IgD-negative memory B cell (primary cell): Measurements from ENCODE around the gene LGALS3. TPM values are rescaled to one million over a fixed set of nuclear protein-coding genes. Genes with fewer than 3 reads are reported as not detected.
A peak's percentile ranks its signal among the peaks of the same experiment; 100 is the strongest.
"Not testable (repeated sequence)": the region's sequence is repeated elsewhere in the genome, so short reads cannot be mapped to it uniquely, and the experiment has no call there.

ENCODE experiments used
- H3K27ac Mint-ChIP-seq, 3 donors: one replicate each; pipeline ENCODE4 v1.8.0; 2020 to 2022; ENCODE audit warnings: mild to moderate bottlenecking in 3 of 3, mixed read lengths in 3 of 3, moderate library complexity in 1 of 3
- H3K27me3 Mint-ChIP-seq: one replicate; pipeline ENCODE4 v1.8.0; 2021; ENCODE audit warnings: mixed read lengths
- H3K36me3 Mint-ChIP-seq: one replicate; pipeline ENCODE4 v1.8.0; 2020; ENCODE audit warnings: mild to moderate bottlenecking, mixed read lengths
- H3K4me1 Mint-ChIP-seq, 3 donors: one replicate each; pipeline ENCODE4 v1.8.0; 2020 to 2022; ENCODE audit warnings: mixed read lengths in 3 of 3, mild to moderate bottlenecking in 1 of 3
- H3K4me3 Mint-ChIP-seq, 4 donors: one replicate each; pipeline ENCODE4 v1.8.0; 2020 to 2022; ENCODE audit warnings: mild to moderate bottlenecking in 4 of 4, mixed read lengths in 4 of 4, moderate library complexity in 3 of 4
- H3K9me3 Mint-ChIP-seq, 3 donors: one replicate each; pipeline ENCODE4 v1.8.0; 2020 to 2021; ENCODE audit warnings: mixed read lengths in 3 of 3, mild to moderate bottlenecking in 1 of 3
- polyA plus RNA-seq: library from polyadenylated mRNA; unstranded; fragments of 300-500 nt; fragmentation: Illumina TruSeq; gene quantifications from one replicate; pipeline ENCODE4 v1.2.3, GENCODE V29; 2021

LGALS3 gene
- polyA plus RNA-seq, result 7.6 TPM

DNA sequence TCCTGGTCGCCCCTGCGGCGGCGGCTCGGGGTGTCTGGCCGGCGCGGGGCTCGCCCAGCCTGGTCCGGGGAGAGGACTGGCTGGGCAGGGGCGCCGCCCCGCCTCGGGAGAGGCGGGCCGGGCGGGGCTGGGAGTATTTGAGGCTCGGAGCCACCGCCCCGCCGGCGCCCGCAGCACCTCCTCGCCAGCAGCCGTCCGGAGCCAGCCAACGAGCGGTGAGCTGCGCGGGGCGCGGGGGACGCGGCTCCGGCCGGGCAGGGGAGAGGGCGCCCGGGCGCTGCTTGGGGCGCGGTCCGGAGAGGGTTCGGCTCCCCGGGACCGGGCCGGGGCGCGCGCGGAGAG is at the start of gene LGALS3:
LGALS3 (plus strand) TSS at position 167 of the 342 bp plus-strand sequence. CDS start 8,122 bp downstream, outside the sequence.
- Mint-ChIP-seq H3K27me3 (peaks cover 6% of the 10 kb centered on the region), H3K9me3 (no peaks in the 10 kb centered on the region), H3K4me3 (peak within 1 kb of the TSS; percentile 82 to 94 (median 86)), H3K36me3 (no peaks in the 10 kb centered on the region), H3K4me1 (peaks cover 0 to 11% (median 9%) of the 10 kb centered on the region in 3 donors), H3K27ac (no peak within 1 kb of the TSS)

DNA sequence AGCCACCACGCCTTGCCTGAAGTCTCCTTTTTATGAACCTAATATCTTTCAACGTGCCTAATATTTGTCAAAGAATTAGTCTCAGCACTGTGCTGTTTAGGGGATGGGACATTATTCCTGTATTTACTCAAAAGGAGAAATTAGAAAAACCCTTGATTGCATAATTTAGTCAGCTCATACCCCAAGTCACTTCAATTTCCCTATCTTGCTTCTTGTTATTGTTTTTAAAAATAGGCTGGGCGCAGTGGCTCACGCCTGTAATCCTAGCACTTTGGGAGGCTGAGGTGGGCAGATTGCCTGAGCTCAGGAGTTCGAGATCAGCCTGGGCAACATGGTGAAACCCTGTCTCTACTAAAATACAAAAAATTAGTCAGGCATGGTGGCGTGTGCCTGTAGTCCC is 49.1 kb upstream of the LGALS3 start:
- not testable (repeated sequence) for H3K9me3 Mint-ChIP-seq, H3K36me3 Mint-ChIP-seq, H3K4me1 Mint-ChIP-seq, H3K27me3 Mint-ChIP-seq, H3K4me3 Mint-ChIP-seq, H3K27ac Mint-ChIP-seq

DNA sequence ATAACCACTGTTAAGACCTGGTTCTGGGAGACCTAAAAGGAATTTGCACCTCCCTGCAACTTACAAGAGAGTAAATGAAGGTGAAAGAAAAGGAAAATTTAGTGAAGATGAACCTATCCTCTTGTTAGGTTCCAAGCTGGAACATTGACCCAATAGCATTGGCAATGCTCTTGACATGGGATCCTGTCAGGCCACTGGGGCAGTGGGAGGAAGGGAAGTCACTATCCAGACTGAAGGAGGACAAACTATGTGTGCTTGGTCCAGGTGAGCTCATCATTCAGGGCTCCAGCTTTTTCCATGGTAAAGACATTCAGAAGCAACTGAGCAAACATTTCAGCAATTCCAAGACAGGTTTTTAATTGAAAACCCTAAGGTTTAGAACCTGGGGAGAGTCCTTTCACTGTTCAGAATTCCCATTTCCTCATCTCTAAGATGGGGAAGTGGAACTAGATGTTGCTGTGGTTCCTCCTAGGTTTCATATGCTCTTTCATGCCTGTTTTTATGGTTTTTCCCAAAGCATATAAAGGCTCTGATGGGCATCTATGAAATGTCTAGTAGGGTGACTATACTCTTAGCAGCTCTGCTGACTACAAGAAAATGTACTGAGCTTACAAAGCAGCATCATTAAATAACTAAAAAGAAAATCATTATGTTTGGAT is 44.5 kb upstream of the LGALS3 start:
- H3K27ac Mint-ChIP-seq, result no peak overlapping the region
- H3K36me3 Mint-ChIP-seq, result no peaks in the 10 kb centered on the region
- H3K27me3 Mint-ChIP-seq, result peaks cover 2% of the 10 kb centered on the region
- H3K9me3 Mint-ChIP-seq, result no peaks in the 10 kb centered on the region
- peaks cover 0 to 4% (median 2%) of the 10 kb centered on the region in 3 donors for H3K4me1 Mint-ChIP-seq
- no peak overlapping the region for H3K4me3 Mint-ChIP-seq

DNA sequence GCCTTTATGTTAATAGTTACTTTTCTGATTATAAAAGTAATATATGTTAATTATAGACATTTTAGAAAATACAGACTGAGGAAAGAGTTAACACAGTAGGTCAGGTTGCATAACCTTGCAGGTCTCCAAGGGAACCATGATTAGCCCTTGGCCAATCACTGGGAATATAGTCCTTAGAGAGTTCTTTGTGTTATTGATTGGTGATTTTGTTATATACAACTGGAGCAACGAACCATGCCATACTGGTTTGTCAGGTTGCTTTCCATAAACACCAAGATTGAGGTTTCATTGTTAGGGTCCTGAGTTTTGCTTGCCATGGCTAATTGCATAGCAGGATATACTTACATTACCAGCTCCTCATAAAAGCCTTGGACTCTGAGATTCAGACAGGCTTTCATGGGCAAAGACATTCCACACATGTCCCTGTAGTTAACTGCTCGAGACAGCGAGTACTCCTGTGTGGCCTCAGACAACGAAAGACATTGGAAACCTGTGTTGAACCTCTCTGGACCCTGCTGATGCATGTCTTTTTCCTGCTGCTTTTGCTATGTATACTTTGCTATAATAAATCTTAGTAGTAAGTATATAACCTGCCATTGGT is 43.9 kb upstream of the LGALS3 start:
- H3K4me1 Mint-ChIP-seq, result peaks cover 0 to 5% (median 3%) of the 10 kb centered on the region in 3 donors
- H3K9me3 Mint-ChIP-seq, result no peaks in the 10 kb centered on the region
- no peak overlapping the region for H3K4me3 Mint-ChIP-seq
- H3K27me3 Mint-ChIP-seq, result peaks cover 2% of the 10 kb centered on the region
- no peak overlapping the region for H3K27ac Mint-ChIP-seq
- no peaks in the 10 kb centered on the region for H3K36me3 Mint-ChIP-seq

DNA sequence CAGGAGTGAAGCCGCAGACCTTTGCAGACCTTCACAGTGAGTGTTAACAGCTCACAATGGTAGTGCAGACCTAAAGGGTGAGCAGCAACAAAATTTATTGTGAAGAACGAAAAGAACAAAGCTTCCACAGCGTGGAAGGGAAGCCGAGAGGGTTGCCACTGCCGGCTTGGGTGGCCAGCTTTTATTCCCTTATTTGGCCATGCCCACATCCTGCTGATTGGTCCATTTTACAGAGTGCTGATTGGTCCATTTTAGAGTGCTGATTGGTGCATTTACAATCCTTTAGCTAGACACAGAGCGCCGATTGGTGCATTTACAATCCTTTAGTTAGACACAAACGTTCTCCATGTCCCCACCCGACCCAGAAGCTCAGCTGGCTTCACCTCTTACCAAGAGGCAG is 42.1 kb upstream of the LGALS3 start:
- Mint-ChIP-seq H3K27me3 (no peaks in the 10 kb centered on the region), H3K4me3 (no peak overlapping the region), H3K9me3 (no peaks in the 10 kb centered on the region), H3K27ac (peak overlapping the region in 1 of 3 donors; percentile 16), H3K36me3 (no peaks in the 10 kb centered on the region), H3K4me1 (peaks cover 0 to 5% (median 3%) of the 10 kb centered on the region in 3 donors)

DNA sequence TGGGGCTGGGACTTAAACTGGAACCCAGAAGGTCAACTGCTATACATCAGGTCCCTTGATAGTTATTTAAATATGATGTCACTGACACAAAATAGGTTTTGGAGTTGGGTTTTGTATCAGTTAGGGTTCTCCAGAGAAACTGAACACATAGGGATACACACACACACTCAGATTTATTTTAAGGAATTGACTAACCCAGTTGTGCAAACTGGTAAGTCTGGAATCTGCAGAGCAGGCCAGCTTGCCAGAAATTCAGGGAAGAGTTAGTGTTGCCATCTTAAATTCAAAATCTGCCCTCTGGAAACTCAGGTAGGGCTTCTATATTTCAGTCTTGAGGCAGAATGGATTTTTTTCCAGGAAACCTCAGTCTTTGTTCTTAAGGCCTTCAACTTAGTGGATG is 40.7 kb upstream of the LGALS3 start:
- no peaks in the 10 kb centered on the region for H3K27me3 Mint-ChIP-seq
- H3K4me1 Mint-ChIP-seq, result peaks cover 0 to 5% (median 3%) of the 10 kb centered on the region in 3 donors
- H3K36me3 Mint-ChIP-seq, result peaks cover 2% of the 10 kb centered on the region
- no peak overlapping the region for H3K27ac Mint-ChIP-seq
- no peak overlapping the region for H3K4me3 Mint-ChIP-seq
- no peaks in the 10 kb centered on the region for H3K9me3 Mint-ChIP-seq

DNA sequence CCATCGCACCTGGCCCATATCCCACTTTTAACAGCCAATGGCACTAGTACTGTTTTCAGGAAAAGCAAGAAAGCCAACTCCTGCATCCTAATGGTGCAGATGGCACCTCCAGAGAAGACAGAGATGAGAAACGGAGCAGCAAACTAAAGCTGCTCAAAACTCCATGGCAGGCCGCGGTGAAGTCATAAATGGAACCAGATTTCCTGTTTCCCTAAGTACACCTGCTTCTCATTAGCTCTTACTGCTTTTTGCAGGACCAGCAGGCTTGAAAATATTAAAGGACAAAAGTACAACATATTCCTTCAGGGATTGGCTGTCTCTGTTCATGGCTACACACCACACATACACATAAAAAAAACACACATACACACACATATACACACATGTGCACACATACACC is 36.7 kb upstream of the LGALS3 start:
- Mint-ChIP-seq H3K4me1 (peaks cover 4 to 5% (median 4%) of the 10 kb centered on the region in 3 donors), H3K9me3 (no peaks in the 10 kb centered on the region), H3K36me3 (peaks cover 2% of the 10 kb centered on the region), H3K4me3 (no peak overlapping the region), H3K27ac (peak overlapping the region in 1 of 3 donors; percentile 6), H3K27me3 (no peaks in the 10 kb centered on the region)

DNA sequence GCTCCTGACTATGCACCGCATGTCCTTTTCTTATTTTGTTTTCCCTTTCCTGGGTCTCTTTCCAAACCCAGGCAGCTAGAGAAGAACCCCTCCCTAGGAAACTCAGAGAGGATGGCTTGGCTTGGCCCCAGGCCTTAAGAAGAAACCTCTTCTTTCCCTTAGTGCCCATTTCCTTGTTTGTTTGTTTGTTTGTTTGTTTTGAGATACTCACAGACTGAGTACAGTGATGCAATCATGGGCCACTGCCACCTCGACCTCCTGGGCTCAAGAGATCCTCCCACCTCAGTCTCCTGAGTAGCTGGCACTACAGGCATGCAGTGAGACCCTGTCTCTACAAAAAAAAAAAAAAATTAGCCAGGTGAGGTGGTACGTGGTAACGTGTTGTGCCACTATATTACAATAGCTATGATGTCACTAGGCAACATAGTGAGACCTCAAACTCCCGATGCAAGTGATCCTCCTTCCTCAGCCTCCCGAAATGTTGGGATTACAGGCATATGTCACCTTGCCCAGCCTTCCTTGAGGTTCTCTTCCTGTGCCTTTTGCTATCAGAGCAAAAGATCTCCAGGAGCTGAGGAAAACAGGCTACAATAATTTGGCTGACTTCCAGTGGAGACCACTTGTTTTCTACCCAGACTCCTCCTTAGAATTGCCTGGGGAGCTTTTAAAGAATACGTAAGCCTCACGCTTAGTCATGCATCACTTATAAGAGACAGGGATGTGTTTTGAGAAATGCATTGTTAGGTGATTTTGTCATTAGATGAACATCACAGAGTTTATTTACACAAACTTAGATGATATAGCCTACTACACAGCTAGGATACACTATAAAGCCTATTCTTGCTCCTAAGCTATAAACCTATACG is 34.5 kb upstream of the LGALS3 start:
- H3K4me1 Mint-ChIP-seq, result peaks cover 14 to 19% (median 15%) of the 10 kb centered on the region in 3 donors
- no peaks in the 10 kb centered on the region for H3K27me3 Mint-ChIP-seq
- peaks cover 2% of the 10 kb centered on the region for H3K36me3 Mint-ChIP-seq
- H3K4me3 Mint-ChIP-seq, result no peak overlapping the region
- H3K27ac Mint-ChIP-seq, result no peak overlapping the region
- H3K9me3 Mint-ChIP-seq, result no peaks in the 10 kb centered on the region

DNA sequence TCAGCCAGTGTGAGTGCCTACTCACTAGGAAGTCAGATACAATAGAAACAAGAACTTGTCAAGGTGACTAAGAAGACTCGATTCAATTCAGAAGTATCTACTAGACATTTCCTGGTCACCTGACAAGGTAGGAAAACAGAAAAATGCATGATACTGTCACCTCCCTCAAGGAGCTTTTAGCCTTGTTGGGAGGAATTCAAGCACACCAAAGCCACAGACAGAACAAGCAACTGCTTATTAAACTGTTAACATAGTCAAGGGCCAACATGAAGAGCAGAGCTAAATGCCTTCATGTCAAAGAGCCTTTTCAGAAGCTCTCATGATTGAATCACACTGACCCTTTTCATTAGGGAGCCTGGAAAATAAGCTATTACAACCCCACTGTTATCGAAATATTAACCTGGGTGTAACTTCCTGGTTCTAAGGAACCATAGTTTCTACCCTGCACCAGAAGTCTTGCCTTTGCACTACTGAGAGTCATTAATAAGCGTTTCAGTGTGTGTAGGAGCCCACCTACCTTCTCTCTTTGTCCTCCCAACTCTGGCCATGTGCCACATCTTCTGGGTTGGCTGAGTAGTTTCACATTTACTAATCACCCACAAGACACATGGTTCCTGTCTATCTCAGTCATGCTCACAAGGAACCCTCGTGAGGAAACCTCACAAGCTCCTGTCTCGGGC is 31.0 kb upstream of the LGALS3 start:
- H3K27ac Mint-ChIP-seq, result peak overlapping the region; percentile 20 to 90 (median 56)
- peak overlapping the region; percentile 10 to 67 (median 48) for H3K4me3 Mint-ChIP-seq
- H3K4me1 Mint-ChIP-seq, result peaks cover 24 to 38% (median 28%) of the 10 kb centered on the region in 3 donors

DNA sequence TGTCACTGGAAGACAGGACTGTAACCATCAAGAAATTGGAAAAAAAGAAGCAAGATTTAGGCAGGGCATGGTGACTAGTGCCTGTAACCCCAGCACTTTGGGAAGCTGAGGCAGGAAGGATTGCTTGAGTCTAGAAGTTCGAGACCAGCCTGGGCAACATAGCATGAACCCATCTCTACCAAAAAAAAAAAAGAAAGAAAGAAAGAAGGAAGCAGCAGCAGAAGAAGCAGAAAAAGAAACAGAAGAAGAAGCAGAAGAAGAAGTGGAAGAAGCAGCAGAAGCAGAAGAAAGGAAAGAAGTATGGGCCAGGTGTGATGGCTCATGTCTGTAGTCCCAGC is 30.5 kb upstream of the LGALS3 start:
- Mint-ChIP-seq H3K36me3 (no peaks in the 10 kb centered on the region), H3K27me3 (no peaks in the 10 kb centered on the region), H3K27ac (peak overlapping the region; percentile 20 to 90 (median 56)), H3K4me1 (peaks cover 29 to 41% (median 33%) of the 10 kb centered on the region in 3 donors), H3K4me3 (peak overlapping the region in 3 of 4 donors; percentile 10 to 67 (median 39)), H3K9me3 (no peaks in the 10 kb centered on the region)

More for the DNA sequence above, 31.0 kb upstream of the LGALS3 start:
- no peaks in the 10 kb centered on the region for H3K36me3 Mint-ChIP-seq
- no peaks in the 10 kb centered on the region for H3K9me3 Mint-ChIP-seq
- no peaks in the 10 kb centered on the region for H3K27me3 Mint-ChIP-seq

DNA sequence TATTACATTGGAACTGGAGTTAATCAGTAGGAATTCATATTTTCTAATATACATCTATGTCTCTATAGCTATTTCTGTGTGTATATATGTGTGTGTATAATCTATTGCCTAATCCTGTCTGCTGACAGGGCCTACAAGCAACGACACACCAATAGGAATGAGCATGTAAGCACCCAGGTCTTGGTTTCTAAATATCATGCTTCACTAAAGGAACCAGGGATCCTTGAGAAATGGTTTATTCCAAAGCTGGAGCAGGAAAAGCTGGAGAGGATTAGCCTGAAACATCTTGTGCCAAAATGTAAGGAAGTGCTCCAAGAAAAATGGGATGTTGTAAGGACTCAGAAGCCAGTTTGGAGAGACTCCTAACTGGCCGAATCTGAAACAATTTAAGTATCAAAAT is 29.3 kb upstream of the LGALS3 start:
- no peak overlapping the region for H3K27ac Mint-ChIP-seq
- no peaks in the 10 kb centered on the region for H3K36me3 Mint-ChIP-seq
- H3K9me3 Mint-ChIP-seq, result no peaks in the 10 kb centered on the region
- peaks cover 38 to 50% (median 42%) of the 10 kb centered on the region in 3 donors for H3K4me1 Mint-ChIP-seq
- H3K27me3 Mint-ChIP-seq, result no peaks in the 10 kb centered on the region
- no peak overlapping the region for H3K4me3 Mint-ChIP-seq

DNA sequence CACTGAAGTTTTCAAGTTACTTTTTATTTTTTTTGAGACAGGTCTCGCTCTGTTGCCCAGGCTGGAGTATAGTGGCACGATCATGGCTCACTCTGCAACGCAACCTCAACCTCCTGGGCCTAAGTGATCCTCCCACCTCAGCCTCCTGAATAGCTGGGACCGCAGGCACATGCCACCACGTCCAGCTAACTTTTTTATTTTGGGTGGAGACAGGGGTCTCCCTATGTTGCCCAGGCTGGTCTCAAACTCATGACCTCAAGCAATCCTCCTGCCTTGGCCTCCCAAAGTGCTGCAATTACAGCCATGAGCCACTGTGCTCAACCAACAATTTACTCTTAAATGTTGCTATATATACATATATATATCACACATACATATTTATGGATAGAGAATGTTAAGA is 27.4 kb upstream of the LGALS3 start:
- Mint-ChIP-seq H3K27ac (peak overlapping the region in 2 of 3 donors; percentile 78 to 79), H3K4me3 (peak overlapping the region in 1 of 4 donors; percentile 93), H3K9me3 (no peaks in the 10 kb centered on the region), H3K36me3 (no peaks in the 10 kb centered on the region), H3K27me3 (no peaks in the 10 kb centered on the region), H3K4me1 (peaks cover 38 to 50% (median 42%) of the 10 kb centered on the region in 3 donors)

DNA sequence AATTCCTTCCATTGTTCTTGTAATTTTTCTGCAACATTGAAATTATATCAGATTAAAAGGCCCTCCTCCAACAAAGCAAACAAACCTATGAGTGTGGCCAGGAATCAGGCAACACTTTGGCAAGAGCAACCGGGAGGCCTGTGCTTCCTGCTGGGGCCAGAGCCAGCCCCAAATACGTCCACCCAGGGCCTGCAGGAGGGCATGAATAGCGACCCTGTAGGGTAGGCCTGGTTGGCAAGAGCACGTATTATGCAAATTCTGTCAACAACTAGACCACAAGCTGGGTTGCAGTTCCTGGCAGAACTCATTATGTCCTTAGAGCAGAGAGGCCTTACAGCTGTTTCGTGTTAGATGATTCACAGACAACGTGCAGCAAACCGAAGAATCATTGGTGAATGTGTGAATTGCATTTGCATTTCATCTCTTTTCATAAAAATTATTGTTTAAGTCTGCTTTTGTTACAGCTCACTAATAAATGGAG is 26.9 kb upstream of the LGALS3 start:
- peak overlapping the region; percentile 78 to 95 (median 79) for H3K27ac Mint-ChIP-seq
- H3K36me3 Mint-ChIP-seq, result no peaks in the 10 kb centered on the region
- peaks cover 38 to 46% (median 42%) of the 10 kb centered on the region in 3 donors for H3K4me1 Mint-ChIP-seq
- peak overlapping the region in 3 of 4 donors; percentile 49 to 93 (median 60) for H3K4me3 Mint-ChIP-seq
- H3K27me3 Mint-ChIP-seq, result no peaks in the 10 kb centered on the region
- no peaks in the 10 kb centered on the region for H3K9me3 Mint-ChIP-seq

DNA sequence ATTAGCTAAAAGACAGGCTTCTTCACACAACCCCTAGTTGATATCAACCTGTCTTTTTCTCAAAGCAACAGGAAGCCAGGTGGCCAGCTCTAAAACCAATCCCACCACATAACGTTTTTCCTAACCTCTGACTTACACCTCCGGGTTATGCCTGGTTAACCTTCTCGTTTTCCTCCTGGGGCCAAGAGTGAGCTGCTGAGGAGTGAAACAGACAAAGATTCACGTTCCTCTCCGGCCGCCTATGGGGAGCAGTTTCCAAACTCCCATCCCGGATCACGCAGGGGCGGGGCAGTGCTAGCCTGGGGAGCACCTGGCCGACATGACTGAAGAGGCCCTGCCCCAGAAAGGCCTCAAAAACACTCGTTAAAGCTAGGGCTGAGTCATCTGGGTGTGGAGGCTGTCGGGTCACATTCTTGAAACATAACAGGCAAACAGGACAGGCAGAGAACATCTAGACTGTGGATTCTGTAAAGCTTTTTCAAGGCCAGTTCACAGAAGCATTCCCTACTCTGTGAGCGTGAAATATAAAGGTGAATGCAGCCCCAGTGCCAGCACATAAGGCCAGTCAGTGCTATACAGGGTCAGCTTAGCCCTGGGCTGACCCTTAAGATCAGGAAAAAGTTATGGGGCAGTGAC is 25.9 kb upstream of the LGALS3 start:
- peaks cover 31 to 39% (median 37%) of the 10 kb centered on the region in 3 donors for H3K4me1 Mint-ChIP-seq
- no peaks in the 10 kb centered on the region for H3K27me3 Mint-ChIP-seq
- peak overlapping the region; percentile 48 to 93 (median 65) for H3K4me3 Mint-ChIP-seq
- H3K36me3 Mint-ChIP-seq, result peaks cover under 1% of the 10 kb centered on the region
- H3K9me3 Mint-ChIP-seq, result no peaks in the 10 kb centered on the region
- peak overlapping the region; percentile 78 to 95 (median 79) for H3K27ac Mint-ChIP-seq
